Natural killer cell (primary cell): ENCODE data around the gene SETD7. TPM values are rescaled to one million over a fixed set of nuclear protein-coding genes. Genes with fewer than 3 reads are reported as not detected.
A peak's percentile ranks its signal among the peaks of the same experiment; 100 is the strongest.

Experiments
- ATAC-seq, 3 donors: fragments of 150-1000 bp in 2 of 3; fragments of 200-7000 bp in 1 of 3; cut with Tn5 transposase; 1 replicate in 1 of 3; 2 replicates in 2 of 3; pipeline ENCODE4 v1.10.0; 2021; ENCODE audit warnings: mild to moderate bottlenecking in 2 of 3, moderate library complexity in 2 of 3
- DNase-seq, 2 donors: peaks; one replicate each; pipeline versions ENCODE4 v3.0.0 to v3.0.0-alpha.2; 2013 to 2021; ENCODE audit warnings: mixed read lengths in 1 of 2
- H3K27ac ChIP-seq: one replicate; pipeline ENCODE4 v1.5.1; 2013; ENCODE audit warnings: mild to moderate bottlenecking, low read length
- H3K27me3 ChIP-seq: one replicate; pipeline ENCODE4 v1.6.1; 2013; ENCODE audit warnings: low read length; ENCODE audit not compliant: control insufficient read depth, insufficient read depth
- H3K36me3 ChIP-seq: one replicate; pipeline ENCODE4 v1.6.1; 2013; ENCODE audit warnings: low read length; ENCODE audit not compliant: control insufficient read depth, insufficient read depth
- H3K4me1 ChIP-seq: one replicate; pipeline ENCODE4 v1.6.1; 2013; ENCODE audit warnings: low read length; ENCODE audit not compliant: control insufficient read depth, insufficient read depth
- H3K4me3 ChIP-seq: one replicate; pipeline ENCODE4 v1.5.1; 2013; ENCODE audit warnings: low read length
- H3K9me3 ChIP-seq: one replicate; pipeline ENCODE4 v1.6.1; 2013; ENCODE audit warnings: low read length; ENCODE audit not compliant: control insufficient read depth, insufficient read depth
- H3K27ac Mint-ChIP-seq, 2 donors: one replicate each; pipeline ENCODE4 v1.8.0; 2022; ENCODE audit warnings: mild to moderate bottlenecking in 2 of 2, mixed read lengths in 2 of 2, moderate library complexity in 1 of 2
- H3K27me3 Mint-ChIP-seq, 2 donors: one replicate each; pipeline ENCODE4 v1.8.0; 2022; ENCODE audit warnings: low read depth in 2 of 2, mixed read lengths in 2 of 2
- H3K36me3 Mint-ChIP-seq: one replicate; pipeline ENCODE4 v1.8.0; 2022; ENCODE audit warnings: mixed read lengths
- H3K4me1 Mint-ChIP-seq, 2 donors: one replicate each; pipeline ENCODE4 v1.8.0; 2022; ENCODE audit warnings: mixed read lengths in 2 of 2
- H3K4me3 Mint-ChIP-seq: one replicate; pipeline ENCODE4 v1.8.0; 2022; ENCODE audit warnings: mild to moderate bottlenecking, moderate library complexity, mixed read lengths
- H3K9me3 Mint-ChIP-seq, 2 donors: one replicate each; pipeline ENCODE4 v1.8.0; 2022; ENCODE audit warnings: mixed read lengths in 2 of 2
- CTCF ChIP-seq: fragments of 200-600 bp; IDR thresholded peaks from one replicate; pipeline ENCODE4 v1.8.0; 2022; ENCODE audit warnings: antibody characterized with exemption
- WGBS: methylation state at CpG from one replicate; pipeline ENCODE4 v1.1.7; 2013; ENCODE audit warnings: missing lambda C conversion rate; ENCODE audit not compliant: insufficient coverage; 5-methylcytosine and 5-hydroxymethylcytosine counted together
- intact Hi-C: fragments of 100-400 bp; cut with micrococcal nuclease; formaldehyde crosslinking; loops from one replicate; pipeline ENCODE4 v1.14.2; 2022
- total RNA-seq, 4 donors: library from RNA; stranded (reverse); fragments of 120-200 nt in 1 of 4; gene quantifications; one replicate each; pipeline versions ENCODE4 v1.2.3 to v1.2.4, GENCODE V29; 2013 to 2022

SETD7 gene
- total RNA-seq, 3 donors from 2014 or later (not counting 1 experiment from before 2014, with no cell fraction given): 2.6 to 4.1 (median 3.3) TPM

- no peaks in the 10 kb centered on the region for H3K36me3 ChIP-seq
- Mint-ChIP-seq H3K9me3 (no peaks in the 10 kb centered on the region), H3K27ac (peak overlapping the region; percentile 12 to 72), H3K36me3 (no peaks in the 10 kb centered on the region), H3K27me3 (peaks cover 17 to 19% of the 10 kb centered on the region in 2 donors), H3K4me3 (peak overlapping the region; percentile 10), H3K4me1 (peaks cover 20 to 31% of the 10 kb centered on the region in 2 donors)
- no peaks in the 10 kb centered on the region for H3K9me3 ChIP-seq
- ATAC-seq (peak; percentile 36 to 60 (median 60)), DNase-seq (peak in 1 of 2 donors; percentile 70)
- peak overlapping the region; percentile 73 for H3K27ac ChIP-seq
- TF ChIP-seq CTCF: no peak
- H3K27me3 ChIP-seq: no peaks in the 10 kb centered on the region
- peaks cover 35% of the 10 kb centered on the region for H3K4me1 ChIP-seq
- WGBS: 66% methylated on average over 6 of the region's 6 CpGs
- no peak overlapping the region for H3K4me3 ChIP-seq
- intact Hi-C loops: no loop called here
Measured at GRCh38 chr4:139560406-139561104, 4.5 kb upstream of the SETD7 start.

- WGBS: 86% methylated on average over 5 of the region's 6 CpGs
- no peak for TF ChIP-seq CTCF
- no peak for ATAC-seq
- no peaks in the 10 kb centered on the region for H3K9me3 Mint-ChIP-seq
- H3K27ac Mint-ChIP-seq: no peak overlapping the region
- Histone ChIP-seq H3K4me3 (no peak overlapping the region), H3K4me1 (peaks cover 40% of the 10 kb centered on the region), H3K27ac (peak overlapping the region; percentile 73), H3K9me3 (no peaks in the 10 kb centered on the region), H3K27me3 (no peaks in the 10 kb centered on the region), H3K36me3 (no peaks in the 10 kb centered on the region)
- peaks cover 27 to 38% of the 10 kb centered on the region in 2 donors for H3K4me1 Mint-ChIP-seq
- H3K36me3 Mint-ChIP-seq: no peaks in the 10 kb centered on the region
- no peak overlapping the region for H3K4me3 Mint-ChIP-seq
- peaks cover 19 to 23% of the 10 kb centered on the region in 2 donors for H3K27me3 Mint-ChIP-seq
- intact Hi-C loops: no loop called here
- no peak for DNase-seq
Measured at GRCh38 chr4:139559687-139560086, 3.7 kb upstream of the SETD7 start.

- peaks cover 40% of the 10 kb centered on the region for H3K4me1 ChIP-seq
- intact Hi-C loops: no loop called here
- H3K27me3 ChIP-seq: no peaks in the 10 kb centered on the region
- H3K27ac ChIP-seq: no peak overlapping the region
- TF ChIP-seq CTCF: no peak
- Mint-ChIP-seq H3K27ac (no peak overlapping the region), H3K9me3 (no peaks in the 10 kb centered on the region), H3K4me1 (peaks cover 27 to 38% of the 10 kb centered on the region in 2 donors), H3K4me3 (no peak overlapping the region), H3K27me3 (peaks cover 19 to 24% of the 10 kb centered on the region in 2 donors), H3K36me3 (no peaks in the 10 kb centered on the region)
- DNase-seq: no peak
- no peak for ATAC-seq
- WGBS: 96% methylated on average over 5 of the region's 5 CpGs
- H3K36me3 ChIP-seq: no peaks in the 10 kb centered on the region
- H3K9me3 ChIP-seq: no peaks in the 10 kb centered on the region
- no peak overlapping the region for H3K4me3 ChIP-seq
Measured at GRCh38 chr4:139559089-139559479, 3.1 kb upstream of the SETD7 start.
